DND-41 (cell line): ENCODE measurements around the gene GABARAPL1.

Experiments
- EZH2 ChIP-seq: IDR thresholded peaks from 3 replicates; pipeline ENCODE4 v1.6.1; 2012; ENCODE audit warnings: borderline replicate concordance, low read depth, mild to moderate bottlenecking, moderate library complexity, low read length, inconsistent platforms; ENCODE audit not compliant: severe bottlenecking
- TF ChIP-seq, protein P1 (sequence below): IDR thresholded peaks from 2 replicates; pipeline ENCODE4 v1.5.1; 2012; ENCODE audit warnings: borderline replicate concordance, low read length, moderate library complexity, mild to moderate bottlenecking; ENCODE audit not compliant: poor library complexity, severe bottlenecking; ENCODE audit errors: extremely low read depth

DNA sequence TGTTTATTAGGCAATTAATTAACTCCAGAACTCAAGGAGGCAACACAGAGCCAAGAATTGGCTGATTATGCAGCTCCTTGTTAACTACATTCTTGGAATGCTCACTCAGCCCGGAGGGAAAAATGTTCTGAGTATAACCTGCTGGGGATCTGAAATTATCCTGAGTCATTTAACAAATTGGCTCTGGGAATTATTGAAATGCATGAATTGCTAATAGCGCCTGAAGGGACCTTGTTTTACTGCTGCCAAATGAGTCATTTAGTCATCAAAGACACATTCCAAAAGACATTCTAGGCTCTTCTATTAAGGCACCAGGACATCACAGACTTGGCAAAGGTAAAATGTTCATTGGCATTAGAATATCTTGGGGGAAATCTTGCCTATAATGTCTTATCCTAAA is 20.8 kb upstream of the GABARAPL1 start:
- TF ChIP-seq, protein P1, sequence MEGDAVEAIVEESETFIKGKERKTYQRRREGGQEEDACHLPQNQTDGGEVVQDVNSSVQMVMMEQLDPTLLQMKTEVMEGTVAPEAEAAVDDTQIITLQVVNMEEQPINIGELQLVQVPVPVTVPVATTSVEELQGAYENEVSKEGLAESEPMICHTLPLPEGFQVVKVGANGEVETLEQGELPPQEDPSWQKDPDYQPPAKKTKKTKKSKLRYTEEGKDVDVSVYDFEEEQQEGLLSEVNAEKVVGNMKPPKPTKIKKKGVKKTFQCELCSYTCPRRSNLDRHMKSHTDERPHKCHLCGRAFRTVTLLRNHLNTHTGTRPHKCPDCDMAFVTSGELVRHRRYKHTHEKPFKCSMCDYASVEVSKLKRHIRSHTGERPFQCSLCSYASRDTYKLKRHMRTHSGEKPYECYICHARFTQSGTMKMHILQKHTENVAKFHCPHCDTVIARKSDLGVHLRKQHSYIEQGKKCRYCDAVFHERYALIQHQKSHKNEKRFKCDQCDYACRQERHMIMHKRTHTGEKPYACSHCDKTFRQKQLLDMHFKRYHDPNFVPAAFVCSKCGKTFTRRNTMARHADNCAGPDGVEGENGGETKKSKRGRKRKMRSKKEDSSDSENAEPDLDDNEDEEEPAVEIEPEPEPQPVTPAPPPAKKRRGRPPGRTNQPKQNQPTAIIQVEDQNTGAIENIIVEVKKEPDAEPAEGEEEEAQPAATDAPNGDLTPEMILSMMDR: no peak
- TF ChIP-seq EZH2: no peak
